HepG2 (cell line): ENCODE data around the gene SLC4A2. TPM values are rescaled to one million over a fixed set of nuclear protein-coding genes. Genes with fewer than 3 reads are reported as not detected.

Source experiments
- HDAC1 ChIP-seq: sonication (generic); formaldehyde crosslinking; IDR thresholded peaks from 2 replicates; pipeline ENCODE4 v1.5.1; 2020; ENCODE audit warnings: mild to moderate bottlenecking, missing genetic modification reagents
- HOXA3 ChIP-seq: sonication (generic); formaldehyde crosslinking; IDR thresholded peaks from 2 replicates; pipeline ENCODE4 v1.5.0; 2020; ENCODE audit warnings: missing genetic modification reagents
- HOXA5 ChIP-seq: sonication (generic); formaldehyde crosslinking; IDR thresholded peaks from 2 replicates; pipeline ENCODE4 v1.4.0; 2020; ENCODE audit warnings: missing genetic modification reagents
- NR2C2 ChIP-seq: sonication (generic); formaldehyde crosslinking; IDR thresholded peaks from 2 replicates; pipeline ENCODE4 v1.4.0; 2020; ENCODE audit warnings: missing genetic modification reagents, mild to moderate bottlenecking, moderate library complexity, borderline replicate concordance
- PHF20 ChIP-seq: sonication (generic); formaldehyde crosslinking; IDR thresholded peaks from 2 replicates; pipeline ENCODE4 v1.5.0; 2020; ENCODE audit warnings: mild to moderate bottlenecking, missing genetic modification reagents
- RBM39 ChIP-seq: fragments of 200-400 bp; formaldehyde crosslinking; IDR thresholded peaks from one replicate; pipeline ENCODE4 v1.6.1; 2018; ENCODE audit warnings: antibody characterized with exemption, mild to moderate bottlenecking, low read depth, low read length; ENCODE audit not compliant: poor library complexity, severe bottlenecking
- STAT5B ChIP-seq: sonication (generic); formaldehyde crosslinking; IDR thresholded peaks from 2 replicates; pipeline ENCODE4 v1.4.0; 2020; ENCODE audit warnings: missing genetic modification reagents
- ZFAT ChIP-seq: sonication (generic); formaldehyde crosslinking; conservative IDR thresholded peaks from 2 replicates; pipeline ENCODE4 v1.8.1; 2023; ENCODE audit warnings: missing genetic modification reagents, inconsistent platforms
- ZNF451 ChIP-seq: sonication (generic); formaldehyde crosslinking; IDR thresholded peaks from 2 replicates; pipeline ENCODE4 v1.5.0; 2020; ENCODE audit warnings: mild to moderate bottlenecking, missing genetic modification reagents
- ZNF556 ChIP-seq: sonication (generic); formaldehyde crosslinking; IDR thresholded peaks from 2 replicates; pipeline ENCODE4 v1.4.0; 2020; ENCODE audit warnings: mild to moderate bottlenecking, missing genetic modification reagents, borderline replicate concordance
- ZNF619 ChIP-seq: sonication (generic); formaldehyde crosslinking; IDR thresholded peaks from 2 replicates; pipeline ENCODE4 v1.4.0; 2020; ENCODE audit warnings: mild to moderate bottlenecking, missing genetic modification reagents
- polyA plus RNA-seq, 8 experiments: library from polyadenylated mRNA; depleted of rRNA in 3 of 8; stranded (reverse) in 7 of 8; unstranded in 1 of 8; fragments of >200 nt; fragmentation: Illumina TruSeq in 4 of 8; extraction: Trizol in 4 of 8; gene quantifications; 2 replicates each; pipeline versions ENCODE4 v1.2.1 to v1.2.3, GENCODE V29; 2011 to 2016; ENCODE audit warnings: low read depth in 4 of 8, missing spikeins in 1 of 8, mixed read lengths in 1 of 8; ENCODE audit not compliant: insufficient read depth in 1 of 8
- total RNA-seq, 5 experiments: library from RNA; depleted of rRNA; stranded (reverse); fragments of >200 nt; fragmentation: Illumina TruSeq; extraction: Trizol; gene quantifications; 2 replicates each; pipeline ENCODE4 v1.2.3, GENCODE V29; 2016; ENCODE audit warnings: low read depth in 1 of 5
- TF ChIP-seq, protein P1 (sequence below), 2 experiments: fragments of 450-650 bp in 1 of 2; sonication (generic) in 1 of 2; formaldehyde crosslinking in 1 of 2; IDR thresholded peaks; 2 replicates each; pipeline versions ENCODE4 v1.6.1 to v1.8.0; 2016 to 2022; ENCODE audit warnings: antibody characterized with exemption in 1 of 2, mild to moderate bottlenecking in 1 of 2, missing genetic modification reagents in 1 of 2
- TF ChIP-seq, protein P2 (sequence below): sonication (generic); formaldehyde crosslinking; IDR thresholded peaks from 2 replicates; pipeline ENCODE4 v1.8.0; 2022; ENCODE audit warnings: missing genetic modification reagents, mild to moderate bottlenecking, borderline replicate concordance
- TF ChIP-seq, protein P3 (sequence below): sonication (generic); formaldehyde crosslinking; IDR thresholded peaks from 2 replicates; pipeline ENCODE4 v1.4.0; 2020; ENCODE audit warnings: missing genetic modification reagents

SLC4A2 gene
- total and polyA plus RNA-seq, 2 of the 13 experiments (the other 11 are each of a cell fraction or from before 2014, with no cell fraction given), result 51.9 to 73.4 TPM

DNA sequence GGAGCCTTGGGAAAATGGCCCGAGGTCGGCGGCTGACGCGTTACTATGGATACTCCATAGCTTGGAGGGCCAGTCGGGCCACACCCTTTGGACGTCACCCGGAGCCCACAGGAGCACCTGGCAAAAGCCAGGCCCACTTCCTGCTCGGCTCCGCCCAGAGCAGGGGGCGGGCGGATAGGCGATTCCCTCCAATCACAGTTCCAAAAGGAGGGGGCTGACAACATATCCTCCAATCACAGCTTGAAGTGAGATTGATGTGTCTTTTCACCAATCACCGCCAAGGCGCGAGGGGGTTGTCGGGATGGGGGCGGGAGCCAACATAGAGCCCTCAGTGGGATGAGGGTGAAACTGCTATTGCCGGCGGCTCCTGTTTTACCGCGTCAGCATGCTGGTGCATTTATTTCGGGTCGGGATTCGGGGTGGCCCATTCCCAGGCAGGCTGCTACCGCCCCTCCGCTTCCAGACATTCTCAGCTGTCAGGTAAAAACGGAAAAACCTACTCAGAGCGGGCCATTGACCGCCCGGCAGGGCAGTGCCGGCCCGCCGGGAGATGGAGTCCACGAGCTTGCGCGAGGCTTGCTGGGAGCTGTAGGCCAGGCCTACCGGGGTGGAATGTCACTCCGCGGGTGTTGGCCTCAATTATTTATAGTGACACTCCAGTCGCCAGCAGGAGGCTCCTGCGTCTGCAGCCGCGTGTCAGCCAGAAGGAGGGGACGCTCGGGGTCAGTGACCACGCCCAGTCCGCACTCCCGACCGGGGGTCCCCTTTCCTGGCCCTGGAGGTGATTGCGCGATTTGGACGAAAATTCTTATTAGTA lies 31.1 kb upstream of the SLC4A2 start, which contains the start of gene ABCB8 (continued):
- TF ChIP-seq, protein P1, sequence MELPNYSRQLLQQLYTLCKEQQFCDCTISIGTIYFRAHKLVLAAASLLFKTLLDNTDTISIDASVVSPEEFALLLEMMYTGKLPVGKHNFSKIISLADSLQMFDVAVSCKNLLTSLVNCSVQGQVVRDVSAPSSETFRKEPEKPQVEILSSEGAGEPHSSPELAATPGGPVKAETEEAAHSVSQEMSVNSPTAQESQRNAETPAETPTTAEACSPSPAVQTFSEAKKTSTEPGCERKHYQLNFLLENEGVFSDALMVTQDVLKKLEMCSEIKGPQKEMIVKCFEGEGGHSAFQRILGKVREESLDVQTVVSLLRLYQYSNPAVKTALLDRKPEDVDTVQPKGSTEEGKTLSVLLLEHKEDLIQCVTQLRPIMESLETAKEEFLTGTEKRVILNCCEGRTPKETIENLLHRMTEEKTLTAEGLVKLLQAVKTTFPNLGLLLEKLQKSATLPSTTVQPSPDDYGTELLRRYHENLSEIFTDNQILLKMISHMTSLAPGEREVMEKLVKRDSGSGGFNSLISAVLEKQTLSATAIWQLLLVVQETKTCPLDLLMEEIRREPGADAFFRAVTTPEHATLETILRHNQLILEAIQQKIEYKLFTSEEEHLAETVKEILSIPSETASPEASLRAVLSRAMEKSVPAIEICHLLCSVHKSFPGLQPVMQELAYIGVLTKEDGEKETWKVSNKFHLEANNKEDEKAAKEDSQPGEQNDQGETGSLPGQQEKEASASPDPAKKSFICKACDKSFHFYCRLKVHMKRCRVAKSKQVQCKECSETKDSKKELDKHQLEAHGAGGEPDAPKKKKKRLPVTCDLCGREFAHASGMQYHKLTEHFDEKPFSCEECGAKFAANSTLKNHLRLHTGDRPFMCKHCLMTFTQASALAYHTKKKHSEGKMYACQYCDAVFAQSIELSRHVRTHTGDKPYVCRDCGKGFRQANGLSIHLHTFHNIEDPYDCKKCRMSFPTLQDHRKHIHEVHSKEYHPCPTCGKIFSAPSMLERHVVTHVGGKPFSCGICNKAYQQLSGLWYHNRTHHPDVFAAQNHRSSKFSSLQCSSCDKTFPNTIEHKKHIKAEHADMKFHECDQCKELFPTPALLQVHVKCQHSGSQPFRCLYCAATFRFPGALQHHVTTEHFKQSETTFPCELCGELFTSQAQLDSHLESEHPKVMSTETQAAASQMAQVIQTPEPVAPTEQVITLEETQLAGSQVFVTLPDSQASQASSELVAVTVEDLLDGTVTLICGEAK (IDR thresholded peaks at IDR 0.05), result no peak
- TF ChIP-seq, protein P1 (CRISPR knock-in tag; IDR thresholded peaks at IDR 0.05), result peak; percentile 39; the same call in 1 of the 2 replicates
- TF ChIP-seq, protein P2, sequence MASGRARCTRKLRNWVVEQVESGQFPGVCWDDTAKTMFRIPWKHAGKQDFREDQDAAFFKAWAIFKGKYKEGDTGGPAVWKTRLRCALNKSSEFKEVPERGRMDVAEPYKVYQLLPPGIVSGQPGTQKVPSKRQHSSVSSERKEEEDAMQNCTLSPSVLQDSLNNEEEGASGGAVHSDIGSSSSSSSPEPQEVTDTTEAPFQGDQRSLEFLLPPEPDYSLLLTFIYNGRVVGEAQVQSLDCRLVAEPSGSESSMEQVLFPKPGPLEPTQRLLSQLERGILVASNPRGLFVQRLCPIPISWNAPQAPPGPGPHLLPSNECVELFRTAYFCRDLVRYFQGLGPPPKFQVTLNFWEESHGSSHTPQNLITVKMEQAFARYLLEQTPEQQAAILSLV (CRISPR knock-in tag), result peak; percentile 61; the same call in 1 of the 2 replicates
- TF ChIP-seq ZNF619 (CRISPR knock-in tag) (peak; percentile 73; the same call in 1 of the 2 replicates), ZNF451 (0 out of 2 replicates have a peak, but pooled peaks have one; percentile 35), NR2C2 (CRISPR knock-in tag) (peak; percentile 79; the same call in 1 of the 2 replicates), HDAC1 (CRISPR knock-in tag) (peak; percentile 83), ZFAT (CRISPR knock-in tag) (no peak), HOXA3 (CRISPR knock-in tag) (0 out of 2 replicates have a peak, but pooled peaks have one; percentile 6), HOXA5 (no peak), STAT5B (no peak), RBM39 (peak; percentile 81), ZNF556 (CRISPR knock-in tag) (peak; percentile 22; the same call in 1 of the 2 replicates), PHF20 (CRISPR knock-in tag) (peak; percentile 66; the same call in 1 of the 2 replicates)
- TF ChIP-seq, protein P3, sequence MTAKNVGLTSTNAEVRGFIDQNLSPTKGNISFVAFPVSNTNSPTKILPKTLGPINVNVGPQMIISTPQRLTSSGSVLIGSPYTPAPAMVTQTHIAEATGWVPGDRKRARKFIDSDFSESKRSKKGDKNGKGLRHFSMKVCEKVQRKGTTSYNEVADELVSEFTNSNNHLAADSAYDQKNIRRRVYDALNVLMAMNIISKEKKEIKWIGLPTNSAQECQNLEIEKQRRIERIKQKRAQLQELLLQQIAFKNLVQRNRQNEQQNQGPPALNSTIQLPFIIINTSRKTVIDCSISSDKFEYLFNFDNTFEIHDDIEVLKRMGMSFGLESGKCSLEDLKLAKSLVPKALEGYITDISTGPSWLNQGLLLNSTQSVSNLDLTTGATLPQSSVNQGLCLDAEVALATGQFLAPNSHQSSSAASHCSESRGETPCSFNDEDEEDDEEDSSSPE (CRISPR knock-in tag), result peak; percentile 77
